Measurements from ENCODE around the gene ACTRT3. TPM values are rescaled to one million over a fixed set of nuclear protein-coding genes. Genes with fewer than 3 reads are reported as not detected.

ACTRT3 gene
- total RNA-seq, 1 experiment from 2014 or later = 2.5 TPM

DNA sequence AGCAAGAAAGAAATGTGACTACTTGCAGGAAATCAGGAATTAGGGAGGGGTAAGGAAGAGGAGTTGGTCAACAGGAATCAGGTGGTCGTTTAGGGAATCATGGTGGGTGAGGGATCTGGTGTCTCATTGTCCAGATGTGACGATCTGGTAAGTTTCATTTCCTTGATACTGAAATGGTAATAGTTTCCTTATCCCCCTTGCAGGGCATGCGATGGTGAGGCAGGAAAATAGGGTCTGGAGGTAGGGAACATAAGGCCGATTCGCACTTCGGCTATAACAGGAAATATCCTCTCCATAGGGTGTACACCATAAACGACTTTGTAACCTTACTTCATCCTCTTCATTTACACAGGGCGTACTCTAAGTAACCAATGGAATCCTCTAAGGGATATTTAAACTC is 43.9 kb upstream of the ACTRT3 start:
- no peak overlapping the region for H3K27ac Mint-ChIP-seq (ENCODE audit: unreplicated experiment)
- H3K4me1 Mint-ChIP-seq (ENCODE audit: low read depth, unreplicated experiment) = no peaks in the 10 kb centered on the region
- no TSS peak for BruUV-seq (replicated peaks)
- CTCF ChIA-PET = no interaction called here
- no peak for DNase-seq
- no peak overlapping the region for H3K4me3 Mint-ChIP-seq (ENCODE audit: low read depth, unreplicated experiment)
- peaks cover 8% of the 10 kb centered on the region for H3K36me3 Mint-ChIP-seq (ENCODE audit: insufficient read depth, unreplicated experiment)
- no peak for TF ChIP-seq CTCF (IDR thresholded peaks at IDR 0.05; ENCODE audit: unreplicated experiment)
- H3K9me3 Mint-ChIP-seq (ENCODE audit: low read depth, unreplicated experiment) = peaks cover 8% of the 10 kb centered on the region
- intact Hi-C loops (cut with micrococcal nuclease; ENCODE audit: unreplicated experiment) = loop anchor here (1.0 kb wide), 1 partner anchor 32 kb away; no protein-coding TSS in a partner anchor
- peaks cover 37% of the 10 kb centered on the region for H3K27me3 Mint-ChIP-seq (ENCODE audit: unreplicated experiment)

DNA sequence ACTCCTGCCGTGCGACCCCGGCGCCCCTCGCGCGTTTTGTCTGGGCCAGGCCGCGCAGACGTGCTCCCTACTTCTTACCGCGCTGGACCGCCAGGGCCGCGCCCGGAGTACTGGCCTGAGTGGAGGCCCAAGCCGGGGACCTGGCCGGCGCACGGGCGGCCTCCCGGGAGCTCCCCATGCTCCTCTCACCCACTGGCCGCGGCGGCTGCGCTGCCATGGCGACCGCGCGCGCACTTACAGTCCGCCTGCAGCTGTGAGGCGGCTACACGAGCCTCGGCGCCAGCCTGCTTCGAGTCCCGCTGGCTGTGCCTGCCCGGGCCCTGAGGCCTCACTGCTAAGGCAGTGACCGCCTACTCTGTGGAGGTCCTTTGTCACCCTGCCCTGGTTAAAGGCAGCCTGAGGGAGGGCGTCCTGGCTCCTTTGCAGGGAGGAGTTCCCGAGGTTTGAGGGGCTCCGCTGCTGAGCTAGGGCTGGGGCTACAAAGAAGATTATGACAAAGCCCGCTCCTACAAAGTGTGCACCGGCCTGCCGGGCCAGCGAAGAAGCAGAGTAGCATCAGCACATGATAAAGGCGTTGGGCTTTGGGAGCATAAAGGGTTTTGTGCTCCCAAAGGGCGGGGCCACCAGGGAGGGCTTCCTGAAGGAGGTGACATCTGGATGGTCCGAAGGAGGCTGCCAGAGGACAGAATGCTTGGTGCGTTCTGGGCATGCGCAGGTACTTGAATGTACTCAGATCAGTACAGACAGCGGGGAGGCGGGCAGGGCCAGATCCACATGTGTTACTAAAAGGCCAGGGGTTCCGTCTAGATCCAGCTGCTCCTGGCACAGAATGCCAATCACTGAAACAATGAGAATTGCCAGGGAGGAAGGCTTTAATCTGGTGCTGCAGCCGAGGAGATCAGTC is 43.2 kb upstream of the ACTRT3 start, which contains the start of the genes LRRC34 and LRRIQ4:
Gene LRRC34 (minus strand): TSS at position 573 of the 904 bp plus-strand sequence. CDS start 356 bp downstream, at position 217.
Gene LRRIQ4 (plus strand): TSS at position 539 of the 904 bp plus-strand sequence. CDS start 9,052 bp downstream, outside the sequence.
- Mint-ChIP-seq H3K27me3 (ENCODE audit: unreplicated experiment) (peaks cover 30% of the 10 kb centered on the region), H3K4me1 (ENCODE audit: low read depth, unreplicated experiment) (no peaks in the 10 kb centered on the region), H3K36me3 (ENCODE audit: insufficient read depth, unreplicated experiment) (peaks cover 8% of the 10 kb centered on the region), H3K9me3 (ENCODE audit: low read depth, unreplicated experiment) (peaks cover 8% of the 10 kb centered on the region), H3K27ac (ENCODE audit: unreplicated experiment) (no peak within 1 kb of the TSS), H3K4me3 (ENCODE audit: low read depth, unreplicated experiment) (peak within 1 kb of the TSS; percentile 63)
- intact Hi-C loops (cut with micrococcal nuclease; ENCODE audit: unreplicated experiment) = loop anchor here (1.0 kb wide), 1 partner anchor 33 kb away; no protein-coding TSS in a partner anchor
- CTCF ChIA-PET = interaction anchor here (0.6 kb wide), 1 partner anchor 238 kb away, joined by 7 read pairs; no protein-coding TSS in a partner anchor
- no TSS peak for BruUV-seq (replicated peaks)
- peak; percentile 63 for DNase-seq
- no peak for TF ChIP-seq CTCF (IDR thresholded peaks at IDR 0.05; ENCODE audit: unreplicated experiment)

- DNase-seq = no peak
- Mint-ChIP-seq H3K27ac (ENCODE audit: unreplicated experiment) (no peak overlapping the region), H3K9me3 (ENCODE audit: low read depth, unreplicated experiment) (peaks cover 8% of the 10 kb centered on the region), H3K4me3 (ENCODE audit: low read depth, unreplicated experiment) (peak overlapping the region; percentile 63), H3K36me3 (ENCODE audit: insufficient read depth, unreplicated experiment) (peaks cover 8% of the 10 kb centered on the region), H3K4me1 (ENCODE audit: low read depth, unreplicated experiment) (no peaks in the 10 kb centered on the region), H3K27me3 (ENCODE audit: unreplicated experiment) (peaks cover 24% of the 10 kb centered on the region)
- BruUV-seq (replicated peaks) = no TSS peak
- intact Hi-C loops (cut with micrococcal nuclease; ENCODE audit: unreplicated experiment) = no loop called here
- no peak for TF ChIP-seq CTCF (IDR thresholded peaks at IDR 0.05; ENCODE audit: unreplicated experiment)
- CTCF ChIA-PET = interaction anchor here (0.6 kb wide), 1 partner anchor 238 kb away, joined by 7 read pairs; no protein-coding TSS in a partner anchor
Measured at GRCh38 chr3:169811631-169812331, 42.4 kb upstream of the ACTRT3 start.

DNA sequence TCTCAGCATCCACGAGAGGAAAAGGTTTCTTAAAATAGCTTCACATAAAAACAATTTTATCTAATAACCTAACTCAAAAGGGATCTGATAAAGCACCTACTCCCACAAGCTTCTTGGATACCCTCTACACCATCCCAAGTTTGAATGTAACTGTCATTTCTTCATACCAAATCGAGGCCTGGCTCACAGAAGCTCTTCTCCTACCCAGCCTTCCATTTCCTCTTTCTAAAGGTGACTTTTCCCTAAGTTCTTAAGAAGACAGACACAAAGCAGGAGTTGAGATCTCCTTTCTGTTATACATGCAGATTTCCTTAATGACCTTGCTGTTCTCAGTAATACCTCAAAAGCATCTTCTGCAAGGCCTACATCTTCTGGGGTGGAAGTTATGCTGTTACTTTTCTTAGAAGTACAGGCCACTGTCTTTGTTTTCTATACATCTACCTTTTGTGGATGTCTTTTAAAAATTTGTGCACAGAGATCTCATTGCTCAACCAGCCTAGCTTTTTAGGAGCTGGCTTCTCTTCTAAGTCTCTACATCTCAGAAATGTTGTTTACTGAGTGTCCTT is 40.0 kb upstream of the ACTRT3 start:
- no peaks in the 10 kb centered on the region for H3K4me1 Mint-ChIP-seq (ENCODE audit: low read depth, unreplicated experiment)
- H3K27me3 Mint-ChIP-seq (ENCODE audit: unreplicated experiment) = peaks cover 21% of the 10 kb centered on the region
- H3K9me3 Mint-ChIP-seq (ENCODE audit: low read depth, unreplicated experiment) = peaks cover 1% of the 10 kb centered on the region
- CTCF ChIA-PET = interaction anchor here (0.6 kb wide), 3 partner anchors 643 to 1253 kb away, joined by 3 to 5 read pairs (median 3); no protein-coding TSS in a partner anchor
- no TSS peak for BruUV-seq (replicated peaks)
- peaks cover 6% of the 10 kb centered on the region for H3K36me3 Mint-ChIP-seq (ENCODE audit: insufficient read depth, unreplicated experiment)
- DNase-seq = no peak
- intact Hi-C loops (cut with micrococcal nuclease; ENCODE audit: unreplicated experiment) = no loop called here
- no peak overlapping the region for H3K27ac Mint-ChIP-seq (ENCODE audit: unreplicated experiment)
- no peak overlapping the region for H3K4me3 Mint-ChIP-seq (ENCODE audit: low read depth, unreplicated experiment)
- no peak for TF ChIP-seq CTCF (IDR thresholded peaks at IDR 0.05; ENCODE audit: unreplicated experiment)
